ENCODE data around the gene ZNF354B. TPM values are rescaled to one million over a fixed set of nuclear protein-coding genes. Genes with fewer than 3 reads are reported as not detected.
"Not testable (repeated sequence)": the region's sequence is repeated elsewhere in the genome, so short reads cannot be mapped to it uniquely, and the experiment has no call there.

Gene ZNF354B
- total RNA-seq, result 9.4 and 10.7 TPM in 2 replicates

DNA sequence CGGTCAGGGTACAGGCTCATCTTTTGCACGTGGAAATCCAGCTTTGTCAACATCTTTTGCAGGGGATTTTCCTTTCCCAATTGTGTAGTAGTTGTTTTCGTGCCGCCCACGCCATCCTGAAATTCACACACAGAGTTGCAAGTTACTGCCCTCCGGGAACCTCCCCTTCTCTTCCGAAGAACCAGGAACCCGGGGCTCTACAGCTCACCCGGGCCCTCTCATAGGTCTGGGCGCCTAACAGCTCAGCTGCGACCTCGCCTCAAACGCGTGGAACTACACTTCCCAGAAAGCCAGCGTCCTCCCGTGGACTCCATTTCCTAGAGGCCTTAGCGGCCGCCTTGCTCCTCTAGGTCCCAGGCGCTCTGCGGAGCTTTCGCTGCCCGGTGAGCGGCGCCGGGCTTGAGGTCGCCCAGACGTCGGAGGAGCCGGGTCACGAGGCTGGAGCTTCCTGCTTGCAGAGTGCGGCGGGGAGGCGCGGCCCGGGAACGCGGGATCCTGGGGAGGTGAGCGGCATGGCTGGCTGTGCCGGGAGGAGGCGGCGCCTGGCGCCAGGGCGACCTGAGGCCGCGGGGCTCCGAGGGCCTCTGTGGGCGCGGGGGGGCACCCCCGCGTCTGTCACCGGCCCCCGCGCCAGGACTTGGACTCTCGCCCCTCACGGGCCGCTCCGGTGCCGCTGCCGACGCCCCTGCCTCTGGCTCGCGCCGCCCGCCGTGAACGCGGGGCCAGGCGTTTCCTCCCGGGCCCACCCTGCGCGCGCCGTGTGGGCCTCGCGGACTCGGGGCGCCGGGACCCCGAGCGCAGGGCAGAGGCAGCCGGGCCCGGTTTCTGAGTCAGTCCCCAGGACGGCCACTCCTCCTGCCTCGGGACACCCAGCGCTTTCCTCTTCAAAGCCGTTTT is at the start of gene ZNF354B:
TSS of gene ZNF354B (plus strand) at position 329 of the 897 bp plus-strand sequence. CDS start 1,095 bp downstream, outside the sequence.
- DNase-seq (ENCODE audit: extremely low read depth, low read depth, low spot score), result peak; percentile 81

DNA sequence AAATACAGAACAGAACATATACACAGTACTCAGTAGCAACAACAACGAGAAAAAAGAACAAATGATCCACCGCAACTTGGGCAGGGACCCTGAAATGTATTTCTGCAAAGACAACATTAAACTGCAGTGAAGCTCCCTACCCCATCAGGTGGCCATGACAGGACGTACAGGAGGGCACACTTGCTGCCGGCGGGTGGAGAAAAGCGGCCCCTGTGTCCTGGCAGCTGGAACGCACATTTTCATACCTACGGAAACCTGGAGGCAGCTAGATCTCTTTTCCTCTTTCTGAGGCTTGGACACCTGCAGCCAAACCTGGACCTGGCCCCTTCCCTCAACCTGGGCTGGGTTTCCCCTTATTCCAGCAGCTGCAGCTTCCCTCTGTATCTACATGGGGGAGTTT is 42.2 kb upstream of the ZNF354B start:
- DNase-seq (ENCODE audit: extremely low read depth, low read depth, low spot score), result no peak

DNA sequence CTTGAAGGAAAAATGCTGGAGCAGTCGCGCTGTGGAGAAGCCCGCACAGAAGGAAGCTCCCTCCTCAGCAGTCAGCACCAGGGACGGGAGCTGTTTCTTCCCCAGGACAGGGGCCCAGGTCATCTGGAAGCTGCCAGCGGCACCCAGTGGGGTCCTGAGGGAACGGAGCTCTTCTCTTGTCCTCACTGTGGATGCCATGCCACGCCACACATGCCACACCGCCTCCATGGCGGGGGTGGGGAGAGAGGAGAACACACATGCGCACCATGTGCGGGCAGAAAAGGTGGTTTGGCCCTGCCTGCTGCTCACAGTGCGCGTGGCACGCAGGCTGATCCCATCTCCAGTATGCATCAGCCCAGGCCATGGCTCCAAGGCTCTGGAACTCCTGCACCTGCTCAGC is 41.7 kb upstream of the ZNF354B start:
- no peak for DNase-seq (ENCODE audit: extremely low read depth, low read depth, low spot score)

DNA sequence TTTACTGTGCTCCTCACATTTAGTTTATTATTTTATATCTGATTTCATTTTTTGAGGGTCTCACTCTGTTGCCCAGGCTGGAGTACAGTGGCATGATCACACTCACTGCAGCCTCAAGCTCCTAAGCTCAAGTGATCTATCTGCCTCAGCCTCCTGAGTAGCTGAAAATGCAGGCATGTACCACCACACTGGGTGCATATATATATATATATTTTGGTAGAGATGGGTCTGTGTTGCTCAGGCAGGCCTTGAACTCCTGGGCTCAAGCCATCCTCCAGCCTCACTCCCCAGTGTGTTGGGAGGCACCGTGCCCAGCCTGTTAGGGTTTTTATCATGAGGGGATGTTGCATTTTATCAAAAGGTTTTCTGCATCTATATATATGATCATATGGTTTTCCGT is 39.8 kb upstream of the ZNF354B start:
- DNase-seq (ENCODE audit: extremely low read depth, low read depth, low spot score), result no peak

DNA sequence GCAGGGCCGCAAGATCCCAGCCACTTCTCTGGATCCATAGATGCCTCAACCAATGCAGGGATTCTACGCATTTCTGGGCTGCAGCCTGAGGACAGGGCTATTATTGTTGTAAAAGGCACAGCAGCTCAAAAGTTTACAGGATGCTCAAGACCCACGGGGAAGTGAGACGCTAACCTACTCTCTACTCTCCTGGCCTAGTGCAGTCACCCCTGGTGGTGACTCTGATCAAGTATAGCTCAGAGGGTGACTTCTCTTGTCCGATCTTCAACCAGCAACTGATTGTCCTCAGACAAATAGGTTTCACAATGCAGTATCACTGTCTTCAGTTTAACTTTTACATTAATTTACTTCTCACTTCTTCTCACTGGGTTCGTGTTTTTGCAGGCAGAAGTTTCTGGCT is 34.3 kb upstream of the ZNF354B start:
- DNase-seq (ENCODE audit: extremely low read depth, low read depth, low spot score), result no peak

DNA sequence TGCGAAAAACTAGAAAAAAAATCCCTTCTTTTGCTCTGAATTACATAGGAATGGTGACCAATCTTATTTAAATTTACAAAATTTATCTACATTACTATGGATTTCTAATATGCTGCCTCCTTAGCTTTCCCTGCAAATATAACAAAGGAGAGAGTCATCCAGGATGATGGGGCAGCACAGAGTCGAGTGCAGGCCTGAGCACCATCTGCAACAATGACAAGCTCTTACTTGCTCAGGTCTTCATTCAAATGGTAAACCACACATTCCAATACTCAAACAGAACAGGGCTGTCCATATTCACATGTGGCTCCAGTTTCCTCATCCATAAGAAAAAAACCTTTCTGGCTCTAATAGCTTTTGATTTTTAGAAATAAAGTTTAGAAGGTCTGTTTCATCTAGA is 33.5 kb upstream of the ZNF354B start:
- no peak for DNase-seq (ENCODE audit: extremely low read depth, low read depth, low spot score)

DNA sequence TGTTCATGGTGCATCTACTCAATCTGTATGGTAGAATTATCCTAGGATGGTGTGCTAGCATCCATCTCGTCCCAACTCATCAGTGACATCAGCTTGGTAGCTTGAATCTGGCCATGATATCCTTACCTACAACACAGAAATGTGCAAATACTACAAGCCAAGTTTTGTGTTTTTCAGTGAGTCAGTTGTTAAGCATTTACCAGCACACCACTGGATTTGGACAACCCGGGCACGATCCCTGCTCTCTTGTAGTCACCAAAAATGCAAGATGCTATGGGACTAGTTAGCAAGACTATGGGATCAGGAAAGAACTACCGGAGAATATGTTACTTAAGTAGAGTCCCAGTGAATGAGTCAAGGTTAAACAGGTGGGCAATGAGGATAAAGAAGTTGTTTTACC is 32.1 kb upstream of the ZNF354B start:
- no peak for DNase-seq (ENCODE audit: extremely low read depth, low read depth, low spot score)

DNA sequence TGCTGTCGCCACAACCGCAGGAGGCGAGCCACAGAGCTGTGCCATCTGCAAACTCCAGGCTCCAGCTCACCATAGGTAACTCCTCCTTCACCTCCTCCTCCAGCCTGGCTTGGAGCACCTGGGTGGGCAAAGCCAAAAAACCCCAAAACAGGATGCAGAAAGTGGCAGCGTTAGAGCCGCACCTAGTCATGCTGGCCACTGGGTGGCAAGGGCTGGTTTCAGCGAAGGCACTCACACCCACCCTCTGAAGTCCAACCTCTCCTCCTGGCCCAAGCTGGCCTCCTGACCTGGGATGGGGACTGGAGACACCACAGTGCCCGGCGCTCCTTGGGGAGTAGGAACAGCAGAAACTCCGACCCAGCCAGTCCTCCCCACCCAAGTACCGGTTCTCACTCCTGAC is 28.7 kb upstream of the ZNF354B start:
- no peak for DNase-seq (ENCODE audit: extremely low read depth, low read depth, low spot score)

DNA sequence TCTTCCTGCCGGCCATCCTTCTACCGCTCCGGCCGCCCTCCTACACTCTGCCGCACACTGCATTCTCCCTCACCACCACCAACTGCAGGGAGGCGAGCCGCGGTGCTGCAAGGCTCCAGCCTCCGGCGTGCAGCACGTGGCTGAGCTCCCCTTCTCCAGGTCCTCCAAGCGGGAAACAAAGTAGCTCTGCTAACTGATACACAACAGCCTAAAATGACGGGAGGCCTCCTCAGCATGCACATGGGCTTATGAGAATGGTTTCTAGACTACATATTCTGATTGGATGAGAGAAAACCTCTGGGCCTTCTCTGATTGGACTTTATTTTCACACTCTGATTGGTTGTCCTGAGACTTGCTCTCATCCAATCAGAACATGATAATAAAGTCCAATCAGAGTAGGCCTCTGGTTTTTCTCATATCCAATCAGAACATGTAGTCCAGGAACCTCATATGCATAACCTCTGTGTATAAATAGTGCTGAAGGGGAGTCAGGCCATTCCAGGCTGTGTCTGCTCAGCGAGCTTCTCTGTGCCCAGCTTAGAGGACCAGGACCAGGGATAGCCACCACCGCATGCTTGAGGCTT is 27.0 kb upstream of the ZNF354B start:
- DNase-seq (ENCODE audit: extremely low read depth, low read depth, low spot score), result no peak

DNA sequence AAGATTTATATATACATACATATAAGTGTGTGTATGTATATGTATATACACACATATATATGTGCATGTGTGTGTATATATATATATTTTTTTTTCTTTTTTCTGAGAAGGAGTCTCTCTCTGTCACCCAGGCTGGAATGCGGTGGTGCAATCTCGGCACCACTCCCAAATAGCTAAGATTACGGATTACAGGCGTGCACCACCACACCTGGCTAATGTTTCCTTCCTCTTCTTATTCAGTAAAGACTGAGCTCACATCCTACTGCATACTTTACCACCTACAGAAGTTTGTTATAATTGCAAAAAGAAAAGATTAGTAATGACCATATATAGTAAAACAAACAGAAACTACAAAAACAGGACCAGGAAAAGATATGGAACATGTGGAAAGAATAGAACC is 23.1 kb upstream of the ZNF354B start:
- DNase-seq (ENCODE audit: extremely low read depth, low read depth, low spot score), result no peak

DNA sequence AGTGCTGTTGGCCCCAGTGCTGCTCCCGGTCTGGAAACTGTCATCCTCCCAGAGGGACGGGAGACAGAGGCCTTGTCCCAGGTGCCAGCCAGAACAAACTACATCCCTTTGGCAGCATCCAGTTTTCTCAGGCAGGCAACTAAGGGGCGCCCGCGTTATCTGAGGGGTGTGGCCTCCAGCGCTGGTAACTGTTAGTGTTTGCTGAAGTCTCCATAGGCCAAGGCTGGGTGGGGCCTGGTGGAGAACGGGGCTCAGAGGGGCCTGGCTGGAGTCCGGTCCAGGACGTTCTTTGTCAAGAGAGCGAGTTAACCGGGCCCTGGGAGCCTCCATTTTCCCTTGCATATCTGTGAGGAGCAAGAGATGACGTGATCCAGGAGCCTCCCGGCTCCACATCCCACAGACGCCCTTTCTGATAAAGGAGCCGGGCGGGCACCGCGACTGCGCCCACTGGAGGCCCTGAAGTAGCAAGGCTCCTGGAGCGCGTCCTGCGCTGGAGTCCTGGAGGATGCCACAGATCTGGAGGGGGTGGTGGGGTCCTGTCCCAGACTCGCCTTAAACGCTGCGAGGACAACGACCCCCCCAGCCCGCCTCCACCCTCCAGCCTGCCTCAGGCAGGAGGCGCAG is 20.9 kb upstream of the ZNF354B start:
- DNase-seq (ENCODE audit: extremely low read depth, low read depth, low spot score), result not testable (repeated sequence)

DNA sequence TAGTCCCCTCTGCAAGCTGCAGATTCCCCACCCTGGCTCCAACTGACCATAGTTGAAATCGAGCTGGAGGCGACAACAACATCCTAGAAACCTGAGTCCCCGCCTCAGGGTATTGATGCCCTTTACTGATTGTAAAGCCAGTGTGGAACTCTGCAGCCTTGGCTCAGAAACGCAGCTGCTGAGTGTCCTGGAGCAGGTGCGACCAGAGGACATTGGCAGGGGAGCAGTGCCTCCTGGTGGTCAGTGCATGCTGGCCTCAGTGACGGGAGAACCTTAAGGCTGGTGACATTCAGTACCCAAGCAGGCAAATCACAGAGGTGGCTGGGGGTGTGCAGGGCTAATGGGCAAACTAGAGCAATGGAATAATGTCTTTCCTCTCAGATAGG is 20.4 kb upstream of the ZNF354B start:
- no peak for DNase-seq (ENCODE audit: extremely low read depth, low read depth, low spot score)

DNA sequence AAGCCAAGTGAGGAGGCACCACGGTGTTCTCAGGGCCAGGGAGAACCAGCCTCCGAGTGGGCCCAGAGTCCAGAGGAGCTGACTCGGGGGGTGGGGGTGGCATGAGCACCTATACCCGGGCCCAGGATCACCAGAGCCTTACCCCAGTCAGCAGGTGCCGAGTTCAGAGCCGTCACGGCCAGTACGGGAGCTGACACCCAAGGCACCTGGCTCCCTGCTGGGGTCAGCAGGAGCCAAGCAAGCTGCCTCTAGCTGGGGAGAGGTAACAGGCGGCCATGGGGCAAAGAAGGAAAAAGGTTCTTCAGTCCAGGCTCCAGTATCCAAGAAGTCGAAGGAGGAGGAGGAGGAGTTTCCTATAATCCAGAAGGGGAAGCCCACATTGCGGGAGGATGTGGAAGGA is 19.4 kb upstream of the ZNF354B start:
- not testable (repeated sequence) for DNase-seq (ENCODE audit: extremely low read depth, low read depth, low spot score)

DNA sequence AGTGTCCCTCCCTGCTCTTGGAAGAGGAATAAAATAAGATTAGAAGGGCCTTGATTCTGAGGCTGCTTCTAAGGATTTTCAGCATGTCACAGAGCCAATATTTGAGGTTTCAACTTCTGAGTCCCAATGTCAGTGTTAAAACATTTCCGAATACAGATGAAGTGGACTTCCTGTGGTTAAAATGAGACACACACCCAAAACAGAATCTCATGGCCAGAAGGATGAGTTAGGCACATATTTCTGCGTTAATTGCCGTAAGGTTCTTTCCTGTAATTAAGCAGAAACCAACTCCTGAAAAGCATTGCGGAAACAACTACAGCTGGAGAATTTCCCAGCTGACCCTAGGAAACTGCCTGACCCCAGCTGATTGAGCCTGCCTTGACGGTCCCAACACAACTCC is 10.4 kb upstream of the ZNF354B start:
- DNase-seq (ENCODE audit: extremely low read depth, low read depth, low spot score), result no peak

DNA sequence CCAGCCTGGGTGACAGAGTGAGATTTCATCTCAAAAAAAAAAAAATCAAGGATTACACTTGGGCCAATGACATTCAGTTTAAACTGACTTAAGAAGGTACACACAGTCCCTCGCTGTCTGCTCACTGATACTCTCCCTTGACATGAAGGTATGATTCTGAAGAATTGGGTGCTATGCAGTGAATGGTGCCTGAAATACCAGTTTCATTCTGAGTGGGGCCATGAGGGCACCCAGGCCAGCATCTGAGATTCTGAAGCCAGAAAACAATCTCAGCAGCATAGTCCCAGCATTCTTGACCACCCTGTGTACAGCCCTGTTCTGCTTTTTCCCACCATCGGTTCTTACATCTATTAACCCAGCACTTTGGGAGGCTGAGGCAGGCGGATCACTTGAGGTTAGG is 7.8 kb upstream of the ZNF354B start:
- no peak for DNase-seq (ENCODE audit: extremely low read depth, low read depth, low spot score)

DNA sequence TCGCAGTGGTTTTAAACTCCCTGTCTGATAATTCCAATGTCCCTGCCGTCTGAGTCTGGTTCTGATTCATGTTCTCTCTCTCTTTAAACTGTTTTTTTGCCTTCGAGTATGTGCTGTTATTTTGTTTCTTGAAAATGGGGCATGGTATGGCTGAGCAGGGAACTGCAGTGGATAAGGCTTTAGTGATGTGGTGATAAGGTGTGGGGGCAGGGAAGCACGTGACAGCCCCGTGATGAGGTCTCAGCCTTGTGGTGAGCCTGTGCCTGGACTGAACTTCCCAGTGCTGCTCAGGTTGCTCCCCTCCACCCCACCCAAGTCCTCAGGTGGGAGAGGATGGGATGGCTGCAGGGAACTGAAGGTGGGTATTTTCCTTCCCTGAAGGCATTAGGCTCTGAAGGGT is 5.5 kb upstream of the ZNF354B start:
- no peak for DNase-seq (ENCODE audit: extremely low read depth, low read depth, low spot score)

DNA sequence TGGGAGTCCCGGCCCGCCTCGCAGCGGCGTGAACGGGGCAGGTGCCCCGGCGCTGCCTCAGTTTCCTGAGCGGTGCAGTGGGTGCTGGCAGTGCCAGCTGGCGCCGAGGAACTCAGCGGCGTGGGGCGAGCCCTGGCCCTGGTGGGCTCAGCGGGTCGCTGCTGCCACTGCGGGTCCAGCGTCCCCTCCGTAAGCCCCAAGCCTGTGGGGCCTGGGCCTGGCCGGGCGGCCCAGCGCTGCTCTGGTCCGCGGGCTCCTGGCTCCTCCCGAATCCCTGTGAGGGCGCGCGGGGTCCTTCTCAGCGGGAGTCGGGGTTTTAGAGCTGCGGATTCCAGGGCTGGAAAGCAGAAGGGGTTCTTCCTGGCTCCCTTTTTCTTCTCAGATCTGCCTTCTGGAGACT is 862 bp downstream of the ZNF354B start:
- not testable (repeated sequence) for DNase-seq (ENCODE audit: extremely low read depth, low read depth, low spot score)

DNA sequence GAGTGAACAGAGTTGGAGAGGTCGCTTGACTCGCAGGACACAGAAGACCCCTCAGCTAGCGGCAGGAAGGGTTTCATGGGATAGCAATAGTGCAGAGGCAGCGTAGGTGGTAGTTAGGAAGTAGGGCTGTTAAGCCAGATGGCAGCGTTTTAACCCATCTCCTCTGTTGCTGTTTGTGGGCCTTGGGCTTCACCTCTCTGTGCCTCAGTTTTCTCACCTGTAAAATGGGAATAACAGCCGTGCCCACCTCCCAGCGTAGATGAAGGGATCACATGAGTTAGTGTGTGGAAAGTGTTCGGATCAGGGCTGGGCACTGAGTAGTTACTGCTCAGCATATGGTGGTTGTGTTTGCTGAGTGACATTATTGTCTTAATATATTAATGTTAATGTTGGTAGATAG is 1.9 kb downstream of the ZNF354B start:
- DNase-seq (ENCODE audit: extremely low read depth, low read depth, low spot score), result no peak

DNA sequence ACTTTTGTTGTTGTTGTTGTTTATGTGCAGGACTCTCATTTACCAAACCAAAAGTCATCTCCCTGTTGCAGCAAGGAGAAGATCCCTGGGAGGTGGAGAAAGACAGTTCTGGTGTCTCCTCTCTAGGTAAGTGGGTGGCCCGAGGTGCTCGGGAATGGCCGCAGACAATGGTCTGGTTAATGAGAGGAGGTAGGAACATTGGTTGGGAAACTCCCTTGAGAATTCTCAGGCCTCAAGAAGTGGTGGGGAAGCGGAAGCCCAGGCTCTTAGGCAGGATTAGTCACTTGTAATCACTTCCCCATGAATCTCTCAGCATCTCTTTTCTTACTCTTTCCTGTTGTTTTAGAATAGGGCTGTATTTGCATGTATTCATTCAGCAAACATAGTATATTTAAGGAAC is 7.2 kb downstream of the ZNF354B start:
- peak; percentile 12 for DNase-seq (ENCODE audit: extremely low read depth, low read depth, low spot score)

DNA sequence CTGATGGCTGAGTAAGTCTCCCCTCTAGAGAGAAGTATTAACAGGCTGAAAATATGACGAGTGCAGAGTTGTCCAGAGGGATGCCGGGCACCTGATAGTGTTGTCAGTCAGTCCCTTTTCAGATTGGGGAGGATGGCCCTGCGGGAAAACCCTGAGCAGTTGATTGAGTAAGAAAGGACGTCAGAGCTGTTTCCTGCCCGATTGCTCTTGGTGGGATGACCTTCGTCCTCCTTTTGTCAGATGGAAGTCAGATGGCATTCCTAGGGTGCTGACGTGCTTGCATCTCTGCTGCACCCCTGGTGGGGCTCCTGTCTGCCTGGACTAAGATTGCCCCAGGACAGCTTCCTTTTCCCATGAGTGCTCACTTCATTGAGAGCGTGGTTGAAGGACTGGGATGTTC is 9.8 kb downstream of the ZNF354B start:
- no peak for DNase-seq (ENCODE audit: extremely low read depth, low read depth, low spot score)

DNA sequence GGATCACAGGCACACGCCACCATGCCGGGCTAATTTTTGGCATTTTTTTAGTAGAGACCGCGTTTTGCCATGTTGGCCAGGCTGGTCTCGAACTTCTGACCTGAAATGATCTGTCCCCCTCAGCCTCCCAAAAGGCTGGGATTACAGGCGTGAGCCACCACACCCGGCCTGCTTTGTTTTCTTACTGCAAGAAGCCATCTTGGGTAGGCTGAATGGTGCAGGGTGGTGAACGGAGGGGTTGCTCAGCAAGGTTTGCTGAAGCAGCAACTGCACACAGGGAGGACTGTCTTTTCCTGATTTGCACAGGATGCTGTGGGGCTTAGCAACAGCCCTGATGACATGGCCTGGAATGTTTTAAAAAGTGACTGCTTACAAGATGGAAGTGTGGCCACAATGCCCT is 10.7 kb downstream of the ZNF354B start:
- DNase-seq (ENCODE audit: extremely low read depth, low read depth, low spot score), result no peak

DNA sequence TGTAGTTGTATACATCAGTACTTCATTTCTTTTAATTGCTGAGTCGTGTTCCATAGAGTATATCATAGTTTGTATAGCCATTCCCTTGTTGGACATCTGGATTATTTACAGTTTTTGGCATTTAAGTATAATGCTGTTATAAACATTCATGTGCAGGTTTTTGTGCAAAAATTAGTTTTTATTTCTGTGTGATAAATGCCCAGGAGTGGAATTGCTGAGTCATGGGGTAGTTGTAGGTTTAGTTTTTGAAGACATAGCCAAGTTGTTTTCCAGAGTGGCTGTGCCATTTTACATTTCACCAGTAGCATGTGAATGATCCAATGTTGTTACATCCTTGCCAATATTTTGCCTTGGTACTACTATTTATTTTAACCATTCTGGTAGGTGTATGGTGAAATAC is 12.5 kb downstream of the ZNF354B start:
- no peak for DNase-seq (ENCODE audit: extremely low read depth, low read depth, low spot score)
